ENCODE results near the gene GFY.

GRCh38 chr19:49423985-49424303, 1.2 kb upstream of the GFY start:
- TF ChIP-seq EZH2 (IDR thresholded peaks at IDR 0.05; ENCODE audit: insufficient read depth, poor library complexity, severe bottlenecking) (no peak), EZH2phosphoT487 (IDR thresholded peaks at IDR 0.05; ENCODE audit: insufficient read depth, low read depth) (no peak)
